B cell (primary cell): ENCODE data around the gene PLXNA3. TPM values are rescaled to one million over a fixed set of nuclear protein-coding genes. Genes with fewer than 3 reads are reported as not detected.

Experiments used
- ATAC-seq: fragments of 200-7000 bp; cut with Tn5 transposase; one replicate; pipeline ENCODE4 v1.10.0; 2021; ENCODE audit warnings: low read depth, mild to moderate bottlenecking, moderate number of reproducible peaks, moderate library complexity
- CTCF ChIA-PET: fragments of 350-600 bp; sonication (Branson Sonifier 250); formaldehyde crosslinking; loops from one replicate; lab custom pipeline; 2021; ENCODE audit warnings: antibody characterized with exemption, inconsistent platforms; lab: Charles Lee
- POLR2A ChIA-PET: fragments of 350-600 bp; sonication (Branson Sonifier 250); formaldehyde crosslinking; loops from one replicate; lab custom pipeline; 2021; ENCODE audit warnings: antibody characterized with exemption; lab: Charles Lee
- DNase-seq: peaks from one replicate; pipeline ENCODE4 v3.0.0; 2013
- H2AFZ ChIP-seq: 2 replicates; pipeline ENCODE4 v1.6.1; 2012; ENCODE audit warnings: mild to moderate bottlenecking, low read depth, low read length; ENCODE audit not compliant: insufficient read depth, poor library complexity, severe bottlenecking
- H3K27ac ChIP-seq, 2 donors: 1 replicate in 1 of 2; 2 replicates in 1 of 2; pipeline ENCODE4 v1.5.1; 2012 to 2013; ENCODE audit warnings: low read length in 2 of 2, mild to moderate bottlenecking in 2 of 2, moderate library complexity in 1 of 2
- H3K27me3 ChIP-seq, 4 experiments: fragments of 200-600 bp in 1 of 4; sonication (generic) in 1 of 4; replicated peaks in 1 of 4; 1 replicate in 2 of 4; 2 replicates in 2 of 4; pipeline versions ENCODE4 v1.6.1 to v1.7.0; 2013 to 2016; ENCODE audit warnings: low read length in 3 of 4, mild to moderate bottlenecking in 2 of 4, mixed read lengths in 1 of 4, moderate library complexity in 1 of 4; ENCODE audit not compliant: insufficient read depth in 4 of 4, control insufficient read depth in 3 of 4; ENCODE audit errors: control extremely low read depth in 1 of 4
- H3K36me3 ChIP-seq, 2 experiments: replicated peaks in 1 of 2; 1 replicate in 1 of 2; 2 replicates in 1 of 2; pipeline versions ENCODE4 v1.6.1 to v1.7.1; 2013; ENCODE audit warnings: low read length in 1 of 2; ENCODE audit not compliant: insufficient read depth in 2 of 2, control insufficient read depth in 1 of 2; ENCODE audit errors: control extremely low read depth in 1 of 2, extremely low read depth in 1 of 2
- H3K4me1 ChIP-seq, 2 donors: fragments of 200-600 bp in 1 of 2; sonication (generic) in 1 of 2; 1 replicate in 1 of 2; 2 replicates in 1 of 2; pipeline versions ENCODE4 v1.5.1 to v1.6.1; 2013 to 2017; ENCODE audit warnings: low read length in 2 of 2; ENCODE audit not compliant: control insufficient read depth in 2 of 2, insufficient read depth in 2 of 2
- H3K4me2 ChIP-seq: replicated peaks from 2 replicates; pipeline ENCODE3; 2012; ENCODE audit warnings: mild to moderate bottlenecking, low read depth, low read length; ENCODE audit not compliant: poor library complexity, severe bottlenecking
- H3K4me3 ChIP-seq, 5 experiments: fragments of 200-600 bp in 1 of 5; sonication (generic) in 1 of 5; 1 replicate in 3 of 5; 2 replicates in 2 of 5; pipeline versions ENCODE4 v1.5.1 to v1.7.0; 2011 to 2016; ENCODE audit warnings: low read length in 4 of 5, mild to moderate bottlenecking in 4 of 5, low read depth in 2 of 5, control low read depth in 1 of 5, moderate library complexity in 1 of 5; ENCODE audit not compliant: insufficient read depth in 1 of 5; ENCODE audit errors: control extremely low read depth in 1 of 5, extremely low read depth in 1 of 5
- H3K79me2 ChIP-seq: fragments of 200-600 bp; sonication (generic); one replicate; pipeline ENCODE4 v1.6.0; 2016; ENCODE audit warnings: low read length; ENCODE audit not compliant: control insufficient read depth, insufficient read depth
- H3K9ac ChIP-seq: fragments of 200-600 bp; sonication (generic); 2 replicates; pipeline ENCODE4 v1.6.1; 2017; ENCODE audit warnings: mild to moderate bottlenecking, low read length, moderate library complexity
- H3K9me3 ChIP-seq, 3 donors: one replicate each; pipeline versions ENCODE4 v1.6.1 to v1.7.1; 2013; ENCODE audit warnings: low read length in 2 of 3; ENCODE audit not compliant: control insufficient read depth in 2 of 3, insufficient read depth in 1 of 3; ENCODE audit errors: control extremely low read depth in 1 of 3
- H4K20me1 ChIP-seq: 2 replicates; pipeline ENCODE4 v1.6.0; 2012; ENCODE audit warnings: mild to moderate bottlenecking, low read length; ENCODE audit not compliant: insufficient read depth, control insufficient read depth, poor library complexity, severe bottlenecking
- H3K27ac Mint-ChIP-seq: one replicate; pipeline ENCODE4 v1.8.0; 2021; ENCODE audit warnings: mixed read lengths
- H3K27me3 Mint-ChIP-seq: one replicate; pipeline ENCODE4 v1.8.0; 2021; ENCODE audit warnings: mixed read lengths
- H3K4me1 Mint-ChIP-seq: one replicate; pipeline ENCODE4 v1.8.0; 2021; ENCODE audit warnings: mixed read lengths
- H3K4me3 Mint-ChIP-seq: one replicate; pipeline ENCODE4 v1.8.0; 2021; ENCODE audit warnings: mixed read lengths
- H3K9me3 Mint-ChIP-seq: one replicate; pipeline ENCODE4 v1.8.0; 2022; ENCODE audit warnings: mixed read lengths; ENCODE audit not compliant: insufficient read depth
- CTCF ChIP-seq: fragments of 200-600 bp; IDR thresholded peaks from one replicate; pipeline ENCODE4 v1.8.0; 2022; ENCODE audit warnings: antibody characterized with exemption, mild to moderate bottlenecking
- EZH2 ChIP-seq: IDR thresholded peaks from 2 replicates; pipeline ENCODE4 v1.6.1; 2012; ENCODE audit warnings: borderline replicate concordance, low read depth, mild to moderate bottlenecking, moderate library complexity, low read length; ENCODE audit not compliant: insufficient read depth, poor library complexity, severe bottlenecking
- WGBS: methylation state at CpG from one replicate; pipeline ENCODE4 v1.1.5; 2013; ENCODE audit warnings: missing lambda C conversion rate; ENCODE audit not compliant: insufficient coverage; 5-methylcytosine and 5-hydroxymethylcytosine counted together
- intact Hi-C: fragments of 100-400 bp; cut with micrococcal nuclease; formaldehyde crosslinking; loops from one replicate; pipeline ENCODE4 v1.10.0; 2022
- polyA plus RNA-seq: library from polyadenylated mRNA; depleted of rRNA; stranded (reverse); fragments of >200 nt; gene quantifications from 2 replicates; pipeline ENCODE4 v1.2.3, GENCODE V29; 2012
- total RNA-seq, 2 donors: library from RNA; stranded (reverse); fragments of 120-200 nt in 1 of 2; gene quantifications; 1 replicate in 1 of 2; 2 replicates in 1 of 2; pipeline versions ENCODE4 v1.2.3 to v1.2.4, GENCODE V29; 2013 to 2022

Gene PLXNA3
- total and polyA plus RNA-seq, 2 donors (not counting 1 experiment from before 2014, with no cell fraction given): 68.6 to 114 TPM

- peaks cover under 1% of the 10 kb centered on the region for H3K79me2 ChIP-seq
- Mint-ChIP-seq H3K27me3 (no peaks in the 10 kb centered on the region), H3K4me1 (peaks cover 1% of the 10 kb centered on the region), H3K9me3 (no peaks in the 10 kb centered on the region), H3K4me3 (no peak overlapping the region), H3K27ac (no peak overlapping the region)
- intact Hi-C loops: no loop called here
- H3K9ac ChIP-seq: no peak overlapping the region
- ChIA-PET CTCF (no interaction called here), POLR2A (interaction anchor here (0.6 kb wide), 1 partner anchor 59 kb away, joined by 6 read pairs; no protein-coding TSS in a partner anchor)
- TF ChIP-seq EZH2: no peak
- TF ChIP-seq CTCF: no peak
- no peaks in the 10 kb centered on the region for H3K4me1 ChIP-seq
- H3K4me2 ChIP-seq: no peak overlapping the region
- WGBS: 96% methylated on average over 18 of the region's 32 CpGs
- no peak overlapping the region for H3K27ac ChIP-seq
- H4K20me1 ChIP-seq: no peaks in the 10 kb centered on the region
- DNase-seq: no peak
- H2AFZ ChIP-seq: no peak overlapping the region
- no peaks in the 10 kb centered on the region for H3K27me3 ChIP-seq
- H3K4me3 ChIP-seq: no peak overlapping the region
- no peak for ATAC-seq
- H3K36me3 ChIP-seq: peaks cover 0 to 32% of the 10 kb centered on the region in 2 experiments
- no peaks in the 10 kb centered on the region for H3K9me3 ChIP-seq
Measured at GRCh38 chrX:154466036-154466435, 8.0 kb downstream of the PLXNA3 start.

DNA sequence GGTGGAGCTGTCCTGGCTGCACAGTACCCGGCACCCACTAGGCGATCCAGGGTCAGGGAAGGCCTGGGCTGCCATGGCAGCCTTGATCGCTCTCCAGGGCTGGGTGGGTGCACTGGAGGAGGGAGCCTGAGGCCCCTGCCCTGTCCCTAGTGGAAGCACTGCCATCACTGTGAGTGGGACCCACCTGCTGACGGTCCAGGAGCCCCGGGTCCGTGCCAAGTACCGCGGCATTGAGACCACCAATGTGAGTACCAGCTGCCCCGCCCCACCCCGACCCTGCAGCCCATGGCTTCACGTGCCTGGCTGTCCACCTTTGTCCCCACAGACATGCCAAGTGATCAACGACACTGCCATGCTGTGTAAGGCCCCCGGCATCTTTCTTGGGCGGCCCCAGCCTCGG, 8.8 kb downstream of the PLXNA3 start:
- ChIA-PET CTCF (no interaction called here), POLR2A (no interaction called here)
- Histone ChIP-seq H2AFZ (no peak overlapping the region), H3K27me3 (no peaks in the 10 kb centered on the region), H3K79me2 (no peaks in the 10 kb centered on the region), H3K4me2 (no peak overlapping the region), H4K20me1 (no peaks in the 10 kb centered on the region), H3K27ac (no peak overlapping the region), H3K36me3 (peaks cover 0 to 35% of the 10 kb centered on the region in 2 experiments), H3K9ac (no peak overlapping the region), H3K4me1 (no peaks in the 10 kb centered on the region), H3K9me3 (no peaks in the 10 kb centered on the region), H3K4me3 (no peak overlapping the region)
- no peak for ATAC-seq
- no peak overlapping the region for H3K27ac Mint-ChIP-seq
- no peaks in the 10 kb centered on the region for H3K27me3 Mint-ChIP-seq
- H3K4me3 Mint-ChIP-seq: no peak overlapping the region
- H3K9me3 Mint-ChIP-seq: no peaks in the 10 kb centered on the region
- WGBS: 96% methylated on average over 13 of the region's 15 CpGs
- TF ChIP-seq EZH2 (no peak), CTCF (no peak)
- intact Hi-C loops: no loop called here
- DNase-seq: no peak
- H3K4me1 Mint-ChIP-seq: no peaks in the 10 kb centered on the region
